ENCODE measurements around the gene EXOC1.

Gene EXOC1

DNA sequence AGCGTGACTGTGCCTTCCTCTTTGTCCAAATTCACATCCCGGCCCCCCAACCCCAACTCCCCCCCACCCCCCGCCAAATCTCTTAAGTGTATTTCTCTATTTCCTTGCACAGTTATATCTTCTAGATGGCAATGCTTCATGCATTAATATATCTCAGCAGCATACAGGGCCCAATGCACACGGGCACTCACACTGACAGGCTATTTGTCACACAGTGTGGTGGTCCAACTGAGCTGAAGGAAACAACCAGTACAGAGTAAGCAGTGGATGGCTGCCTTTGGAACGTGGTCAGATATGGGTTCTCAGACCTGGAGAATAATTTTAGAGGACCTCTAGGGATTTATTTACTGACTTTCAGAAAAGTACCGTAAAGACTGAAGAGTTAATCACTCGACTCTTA, 681 bp downstream of the EXOC1 start:
- no peak for DNase-seq

DNA sequence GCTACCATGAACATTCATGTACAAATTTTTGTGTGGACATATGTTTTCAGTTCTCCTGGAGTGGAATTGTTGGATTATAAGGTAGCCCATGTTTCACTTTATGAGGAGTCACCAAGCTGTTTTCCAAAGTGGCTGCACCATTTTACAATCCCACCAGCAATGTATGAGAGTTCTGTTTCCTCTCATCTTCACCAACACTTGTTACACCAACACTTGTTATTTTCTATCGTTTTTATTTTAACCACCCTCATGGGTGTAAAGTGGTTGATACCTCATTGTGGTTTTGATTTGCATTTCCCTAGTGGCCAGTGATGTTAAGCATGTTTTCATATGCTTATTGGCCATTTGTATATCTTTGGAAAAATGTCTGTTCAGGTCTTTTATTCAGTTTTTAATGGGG, 4.1 kb downstream of the EXOC1 start:
- DNase-seq: no peak

DNA sequence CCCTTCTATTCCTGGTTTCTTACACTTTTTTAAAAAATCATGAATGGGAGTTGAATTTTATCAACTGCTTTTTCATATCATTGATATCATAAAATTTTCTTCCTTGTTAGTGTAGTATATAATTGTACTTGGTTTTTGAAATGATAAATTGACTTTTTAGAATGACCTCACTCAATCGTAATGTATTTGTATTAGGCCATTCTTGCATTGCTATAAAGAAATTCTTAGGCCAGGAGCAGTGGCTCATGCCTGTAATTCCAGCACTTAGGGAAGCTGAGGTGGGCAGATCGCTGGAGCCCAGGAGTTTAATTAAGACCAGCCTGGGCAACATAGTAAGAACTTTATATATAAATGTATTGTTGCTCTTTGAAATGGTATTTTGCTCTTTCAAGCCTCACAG, 6.3 kb downstream of the EXOC1 start:
- no peak for DNase-seq

DNA sequence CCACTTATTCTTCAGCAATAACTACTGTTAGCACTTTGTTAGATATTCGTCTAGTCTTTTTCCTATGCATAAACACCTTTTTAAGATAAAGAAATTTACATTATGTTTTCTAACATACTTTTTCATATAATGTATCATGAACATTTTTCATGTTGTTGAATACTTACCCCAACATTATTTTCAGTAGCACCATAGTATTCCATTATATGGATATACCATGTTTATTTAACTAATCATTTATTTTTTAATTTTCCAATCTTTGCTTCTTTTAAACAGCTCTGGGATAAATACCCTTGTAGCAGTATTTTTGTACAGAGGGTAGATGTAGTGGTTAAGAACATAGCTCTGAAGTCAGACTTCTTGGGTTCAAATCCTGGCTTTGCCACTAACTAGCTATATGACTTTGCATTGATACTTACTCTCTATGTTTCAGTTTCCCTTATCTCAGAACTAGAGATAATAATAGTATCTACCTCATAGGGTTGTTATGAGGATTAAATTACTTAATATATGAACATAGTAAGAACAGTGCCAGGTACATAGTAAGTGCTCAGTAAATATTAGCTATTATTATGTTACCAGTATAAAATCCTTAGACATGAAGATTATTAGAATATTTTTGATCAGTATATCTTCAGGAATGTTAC, 11.3 kb downstream of the EXOC1 start:
- DNase-seq: no peak

DNA sequence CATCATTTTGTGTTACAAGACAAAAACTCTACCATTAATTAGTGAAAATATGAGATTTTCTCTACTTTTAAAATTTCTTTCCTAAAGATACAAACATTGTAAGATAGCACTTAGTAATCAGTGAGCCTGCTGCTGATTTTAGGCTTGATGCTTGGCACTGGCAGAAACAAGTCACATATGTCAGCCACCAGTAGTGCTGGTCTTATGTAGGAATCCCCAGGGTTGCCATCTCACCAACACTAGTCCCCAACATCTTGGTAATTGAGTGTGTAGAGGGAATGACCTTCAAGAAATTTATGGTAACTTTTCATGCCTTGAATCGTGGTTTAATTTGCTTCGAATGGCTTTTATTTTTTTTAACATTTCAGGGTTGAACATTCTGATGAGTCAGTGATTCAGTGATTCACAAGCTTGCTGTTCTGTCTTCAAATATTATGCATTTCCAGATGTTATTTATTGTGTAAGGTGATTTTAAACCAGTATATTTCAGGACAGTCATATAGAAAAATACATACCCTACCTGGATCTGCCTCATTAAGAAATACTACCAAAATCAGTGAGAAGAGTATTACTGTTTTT, 11.9 kb downstream of the EXOC1 start:
- DNase-seq: no peak

DNA sequence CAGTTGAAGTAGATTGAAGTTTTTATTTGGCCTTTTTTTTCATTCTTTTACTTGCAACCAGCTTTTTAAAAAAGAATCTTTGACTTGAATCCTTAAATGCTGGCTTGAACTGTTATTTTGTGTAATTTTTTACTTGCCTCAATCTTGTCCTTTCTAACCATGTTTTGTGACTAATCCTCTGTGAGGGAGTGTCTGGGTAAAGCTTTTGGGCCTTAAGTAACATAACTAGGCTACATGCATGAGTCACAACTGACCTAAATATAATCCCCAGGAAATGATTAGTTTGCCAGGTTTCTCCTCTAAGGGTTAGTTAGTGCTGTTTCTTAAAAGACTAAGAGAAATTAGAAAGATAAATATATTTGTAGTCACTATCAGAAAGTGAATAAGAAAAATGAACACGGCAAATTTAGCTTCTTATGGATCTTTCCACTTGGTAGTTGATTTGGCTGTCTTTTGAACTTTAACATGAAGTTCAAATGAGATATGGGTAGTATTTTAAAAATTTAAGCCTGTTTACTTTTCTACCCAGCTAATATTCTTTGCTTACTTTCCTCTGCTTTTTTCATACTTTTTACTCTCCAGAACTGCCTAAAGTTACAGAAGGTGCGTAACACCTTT, 13.0 kb downstream of the EXOC1 start:
- peak; percentile 88 for DNase-seq

DNA sequence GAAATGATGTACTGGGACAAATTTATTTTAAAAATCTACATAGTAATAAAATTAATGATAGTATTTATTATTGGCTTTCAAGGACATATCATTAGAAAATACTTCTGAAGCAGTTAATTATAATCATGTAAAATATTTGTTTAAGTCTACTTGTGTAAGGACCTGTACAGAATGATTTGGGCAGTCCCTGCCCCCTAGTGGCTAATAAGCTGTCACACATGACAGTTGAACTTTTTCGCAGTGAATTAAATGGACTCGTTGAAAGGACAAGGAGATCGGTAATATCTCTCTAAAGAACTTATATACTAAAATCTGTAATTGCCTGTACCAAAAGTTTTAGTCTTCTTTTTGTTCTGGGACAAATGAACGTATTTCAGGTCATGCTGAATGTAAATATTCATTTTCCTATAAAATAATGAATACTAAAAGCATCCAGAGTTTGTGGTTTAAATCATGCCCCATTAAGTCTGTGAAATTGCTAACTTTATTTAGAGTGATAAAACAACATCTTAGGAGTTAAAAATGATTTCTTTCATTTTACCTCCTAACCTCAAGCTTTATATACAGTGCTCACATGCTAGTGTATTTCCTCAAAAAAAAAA, 13.6 kb downstream of the EXOC1 start:
- DNase-seq: peak; percentile 76

DNA sequence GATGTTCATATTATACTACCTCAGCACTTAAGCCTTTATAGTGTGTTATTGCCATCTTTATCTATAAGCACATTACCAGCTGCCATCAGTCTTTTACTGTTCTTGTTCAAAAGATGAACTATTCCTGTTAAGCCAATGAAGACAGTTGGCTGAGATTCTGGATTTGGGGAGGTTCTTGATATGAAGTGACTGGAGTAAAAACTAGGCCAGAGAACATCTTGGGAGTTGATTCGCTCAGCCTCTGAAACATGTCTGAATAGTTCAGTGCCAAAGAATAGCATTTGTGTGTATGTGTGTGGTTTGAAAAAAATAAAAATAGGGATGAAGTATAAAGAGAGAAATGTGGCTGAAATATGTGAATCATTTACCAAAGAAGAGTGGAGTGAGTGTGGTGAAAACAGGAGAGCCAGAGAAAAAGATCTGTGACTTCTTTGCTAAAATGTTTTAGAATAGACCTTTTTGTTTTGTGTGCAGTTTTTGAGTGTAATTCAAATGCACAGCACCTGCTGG, 15.2 kb downstream of the EXOC1 start:
- no peak for DNase-seq

DNA sequence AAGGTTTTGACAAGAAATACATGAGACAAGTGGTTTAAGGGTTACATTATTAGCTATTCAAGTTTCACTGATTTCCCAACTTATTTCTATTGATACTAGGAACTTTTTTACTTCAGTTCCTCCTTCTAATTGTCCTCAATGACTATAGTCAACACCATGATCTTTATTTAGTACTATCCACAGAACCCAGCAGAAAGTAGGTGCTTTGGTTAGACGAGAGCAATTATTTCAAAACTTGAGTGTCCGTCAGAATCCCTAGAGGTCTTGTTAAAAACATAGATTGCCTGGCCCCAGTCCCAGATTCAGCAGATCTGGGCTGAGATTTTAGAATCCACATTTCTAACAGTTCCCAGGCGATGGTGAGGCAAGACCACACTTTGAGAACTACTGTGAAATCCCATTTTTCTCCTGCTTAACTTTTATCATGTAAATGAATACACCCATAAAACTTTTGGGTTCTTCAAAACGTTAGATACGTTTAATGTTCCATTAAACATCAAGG, 17.9 kb downstream of the EXOC1 start:
- DNase-seq: no peak

DNA sequence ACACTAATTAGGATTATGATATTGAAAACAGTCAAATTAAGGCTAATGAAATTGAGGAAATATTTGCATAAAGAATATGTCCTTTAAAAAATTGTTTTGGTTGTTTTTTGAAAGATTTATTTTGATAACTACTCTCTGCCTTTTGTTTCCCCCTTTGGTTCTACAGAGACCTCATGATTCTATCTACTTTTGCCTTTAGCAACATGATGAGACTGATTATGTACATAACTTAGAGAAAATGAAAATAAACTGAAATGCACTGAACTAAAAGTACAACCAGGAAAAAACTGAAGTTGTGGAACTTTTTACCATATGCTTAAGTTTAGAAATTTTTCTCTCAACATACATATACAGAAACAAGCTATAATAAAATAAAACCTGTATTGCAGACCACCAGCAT, 21.4 kb downstream of the EXOC1 start:
- no peak for DNase-seq

DNA sequence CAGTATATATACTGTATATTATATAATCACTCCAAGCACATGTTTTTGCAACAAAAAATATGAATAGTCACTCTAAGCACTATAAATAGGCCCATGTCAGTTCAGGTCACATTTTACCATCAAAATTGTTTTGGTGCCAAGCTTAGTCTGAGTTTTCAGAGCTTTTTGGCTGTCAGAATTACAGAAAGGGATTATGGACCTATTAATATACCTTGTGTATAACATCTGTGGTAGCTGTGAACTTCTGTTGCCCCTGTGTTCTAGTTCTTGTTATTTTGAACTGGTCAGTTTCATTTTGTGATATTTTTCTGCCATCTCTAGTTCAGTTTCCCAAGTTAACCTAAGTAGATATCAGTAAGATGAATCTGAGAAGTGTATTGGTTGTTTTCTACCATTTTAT, 22.9 kb downstream of the EXOC1 start:
- DNase-seq: no peak

DNA sequence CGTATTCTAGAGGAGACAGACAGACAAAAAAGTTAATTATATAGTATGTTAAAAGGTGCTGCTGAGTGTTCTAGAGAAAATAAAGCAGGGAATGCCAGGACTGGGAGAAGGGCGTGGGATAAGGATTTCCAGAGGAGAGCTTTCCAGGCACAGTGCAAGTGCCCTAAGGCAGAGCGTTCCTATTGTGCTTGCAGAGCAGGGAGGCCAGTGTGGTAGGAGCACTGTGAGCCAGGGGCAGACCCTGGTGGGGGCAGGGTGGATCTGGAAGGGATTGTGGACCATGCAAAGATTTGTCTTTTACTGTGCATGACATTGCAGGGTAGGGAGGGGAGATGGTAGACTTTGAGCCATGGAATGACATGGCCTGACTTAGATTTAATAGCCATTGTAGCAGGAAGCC, 25.8 kb downstream of the EXOC1 start:
- no peak for DNase-seq

DNA sequence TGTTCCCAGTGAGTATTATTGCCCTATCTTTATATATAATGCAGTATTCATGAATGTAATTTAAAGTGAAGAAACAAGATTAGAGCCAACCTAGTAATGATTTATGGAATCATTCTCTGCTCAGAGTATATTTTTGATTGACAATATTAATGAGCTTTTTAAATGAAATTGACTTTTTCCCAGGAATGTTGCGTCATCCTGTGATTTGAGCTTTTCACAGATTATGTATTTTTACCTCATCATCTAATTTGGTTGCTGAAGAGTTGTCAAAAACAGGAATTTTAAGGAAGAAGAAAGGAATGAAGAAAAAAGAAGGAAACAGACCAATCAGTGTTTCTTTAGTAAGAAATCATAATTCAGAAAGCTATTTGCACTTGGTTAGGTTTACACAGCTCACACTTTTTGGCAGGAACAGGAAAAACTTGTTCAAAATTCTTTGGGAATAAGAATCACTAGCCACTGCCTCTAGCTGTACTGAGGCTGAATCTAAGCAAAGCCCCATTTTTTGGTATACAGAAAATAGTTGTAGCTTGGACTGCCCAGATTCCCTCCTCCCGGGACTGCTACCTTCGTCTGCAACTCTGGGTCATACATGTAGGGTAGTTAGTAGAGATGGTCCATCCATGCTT, 27.3 kb downstream of the EXOC1 start:
- DNase-seq: no peak

DNA sequence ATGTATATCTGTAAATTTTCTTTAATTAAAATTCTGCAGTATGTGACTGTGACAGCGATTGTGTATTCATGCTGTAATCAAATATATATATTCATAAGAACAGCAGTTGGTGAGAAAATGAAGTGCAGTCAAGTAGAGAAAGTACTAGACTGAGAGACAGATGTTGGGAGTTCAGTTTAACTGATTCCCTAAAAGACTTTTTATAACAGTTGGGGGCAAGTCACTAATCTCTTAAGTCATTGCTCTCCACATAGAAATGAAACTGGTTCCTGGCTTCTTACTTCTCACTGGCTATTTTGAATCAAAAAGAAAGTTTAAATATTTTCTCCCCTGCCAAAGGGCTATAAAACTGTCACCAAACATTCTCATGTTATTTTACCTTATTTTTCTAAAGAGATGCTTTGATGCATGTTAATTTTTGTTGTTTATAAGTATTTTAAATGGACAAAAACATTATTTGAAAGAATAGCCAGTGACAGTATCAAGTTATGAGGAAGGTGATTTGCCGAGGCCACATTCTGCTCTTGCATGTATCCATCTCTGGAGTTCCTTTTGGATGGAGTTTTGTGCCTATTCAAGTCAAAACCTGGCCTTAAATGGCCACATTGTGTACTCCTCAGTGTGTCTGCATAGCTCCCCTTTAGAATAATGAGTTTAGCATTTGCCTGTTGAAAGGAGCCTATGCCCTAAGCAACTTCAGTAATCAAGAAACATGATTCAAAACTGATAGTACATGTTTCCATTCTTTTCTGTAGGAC, 30.8 kb downstream of the EXOC1 start:
- no peak for DNase-seq

DNA sequence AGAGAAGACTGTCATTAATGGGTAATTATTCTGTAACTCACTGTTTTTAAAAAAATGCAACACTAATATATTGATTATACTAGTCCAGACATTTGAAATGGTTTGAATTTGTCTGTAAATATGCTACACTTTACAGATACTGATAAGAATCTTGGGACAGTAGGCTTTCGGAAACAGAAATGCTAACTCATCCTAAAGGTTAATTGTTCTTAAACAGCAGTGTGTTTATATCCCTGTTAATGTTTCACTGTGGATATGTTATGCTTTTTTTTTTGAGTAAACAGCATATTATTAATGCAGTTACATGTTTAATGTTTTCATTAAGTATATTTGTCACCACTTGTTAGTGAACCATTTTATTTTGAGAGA, 31.4 kb downstream of the EXOC1 start:
- DNase-seq: no peak

DNA sequence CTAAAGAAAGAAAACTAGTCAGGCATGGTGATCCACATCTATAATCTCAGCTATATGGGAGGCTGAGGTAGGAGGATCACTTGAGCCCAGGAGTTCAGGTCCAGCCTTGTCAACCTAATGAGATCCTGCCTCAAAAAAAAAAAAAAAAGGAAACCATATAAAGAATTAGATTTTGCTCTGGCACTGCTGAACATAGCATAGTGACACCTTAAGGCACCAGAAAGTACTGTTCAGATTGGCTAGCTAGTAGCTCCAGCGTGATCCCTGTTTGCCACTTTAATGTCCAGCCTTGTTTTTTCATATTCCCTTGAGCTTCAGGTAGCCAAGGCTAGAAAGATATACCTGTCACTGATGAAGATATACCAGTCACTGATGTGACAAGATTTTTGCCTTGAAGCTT, 34.1 kb downstream of the EXOC1 start:
- no peak for DNase-seq

DNA sequence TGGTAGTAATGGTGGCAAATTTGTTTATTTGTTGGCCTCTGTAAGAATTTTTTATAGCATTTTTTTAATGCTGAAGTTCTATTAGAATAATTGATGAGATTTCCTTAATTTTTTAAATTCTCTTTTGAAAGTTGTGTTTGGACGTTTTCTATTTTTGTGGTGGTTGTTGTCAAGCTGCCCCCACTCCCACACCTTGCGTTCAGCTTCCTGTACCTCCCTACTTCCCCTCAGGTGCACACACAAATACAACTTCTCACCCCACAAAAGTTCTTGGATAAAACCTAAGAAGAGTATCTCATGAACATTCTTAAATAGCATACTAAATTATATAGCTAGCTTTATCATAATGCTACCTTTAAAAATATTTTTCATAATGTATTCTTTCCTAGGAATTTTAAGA, 38.7 kb downstream of the EXOC1 start:
- no peak for DNase-seq

DNA sequence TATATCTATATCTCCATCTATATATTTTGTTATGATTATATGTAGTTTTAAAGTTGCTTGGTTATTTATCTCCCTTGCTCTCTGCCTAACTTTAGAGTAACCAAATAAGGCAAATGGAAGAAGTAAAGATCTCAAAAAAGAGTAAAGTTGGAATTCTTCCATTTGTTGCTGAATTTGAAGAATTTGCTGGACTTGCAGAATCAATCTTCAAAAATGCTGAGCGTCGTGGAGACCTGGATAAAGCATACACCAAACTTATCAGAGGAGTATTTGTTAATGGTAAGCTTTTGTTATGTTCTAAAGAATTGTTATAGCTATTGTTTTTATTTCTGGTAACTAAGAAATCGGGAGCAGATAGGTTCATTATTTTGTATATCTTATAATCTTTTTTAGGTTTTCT, 43.2 kb downstream of the EXOC1 start:
- no peak for DNase-seq

DNA sequence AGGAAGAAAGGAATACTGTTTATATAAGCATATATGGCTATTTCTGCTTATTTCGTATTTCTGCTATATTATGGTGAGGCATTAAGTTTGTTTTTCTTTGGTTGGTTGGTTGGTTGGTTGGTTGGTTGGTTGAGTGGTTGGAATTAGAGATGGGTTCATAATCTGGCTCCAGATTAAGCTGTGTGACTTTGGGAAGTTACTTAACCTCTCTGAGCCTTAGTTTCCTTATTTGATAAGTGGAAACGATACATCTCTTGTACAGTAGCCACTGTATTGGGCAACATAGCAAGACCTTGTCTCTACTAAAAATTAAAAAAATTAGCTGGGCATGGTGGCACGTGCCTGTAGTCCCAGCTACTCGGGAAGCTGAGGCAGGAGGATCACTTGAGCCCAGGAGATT, 49.2 kb downstream of the EXOC1 start:
- no peak for DNase-seq

DNA sequence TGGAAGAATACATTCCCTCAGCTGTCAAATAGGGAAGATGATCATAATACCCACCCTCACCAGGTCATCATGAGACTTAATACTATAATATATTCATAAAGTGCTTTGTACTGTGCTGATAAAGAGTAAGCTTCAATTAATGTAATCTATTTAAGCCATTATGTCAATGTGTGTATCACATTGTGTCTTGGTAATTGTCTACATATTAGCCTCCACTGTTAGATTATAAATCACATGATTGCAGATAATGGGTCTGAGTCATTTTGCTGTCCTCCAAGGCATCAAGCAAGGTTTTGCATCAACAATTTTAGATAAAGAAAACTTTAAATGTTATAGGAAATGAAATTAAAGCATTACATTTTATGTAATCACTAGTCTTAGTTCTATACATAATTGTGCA, 50.1 kb downstream of the EXOC1 start:
- DNase-seq: no peak

DNA sequence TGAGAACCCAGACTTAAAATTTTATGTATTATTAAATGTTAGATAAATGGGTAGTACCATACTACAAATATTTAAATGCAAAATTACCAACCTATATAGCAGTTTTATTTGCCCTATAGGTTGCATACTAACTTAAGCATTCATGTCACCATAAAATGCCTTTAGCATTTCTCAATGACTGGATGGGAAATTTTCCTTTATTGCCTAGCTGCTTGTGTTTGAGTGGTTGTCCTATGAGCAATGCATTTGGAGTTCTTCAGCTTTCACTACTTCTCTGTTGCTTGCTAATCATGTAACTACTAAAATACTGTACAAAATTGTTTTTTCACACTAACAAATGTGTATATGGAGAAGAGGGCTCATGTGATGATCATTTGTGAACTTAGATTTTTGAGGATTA, 51.1 kb downstream of the EXOC1 start:
- peak; percentile 23 for DNase-seq

DNA sequence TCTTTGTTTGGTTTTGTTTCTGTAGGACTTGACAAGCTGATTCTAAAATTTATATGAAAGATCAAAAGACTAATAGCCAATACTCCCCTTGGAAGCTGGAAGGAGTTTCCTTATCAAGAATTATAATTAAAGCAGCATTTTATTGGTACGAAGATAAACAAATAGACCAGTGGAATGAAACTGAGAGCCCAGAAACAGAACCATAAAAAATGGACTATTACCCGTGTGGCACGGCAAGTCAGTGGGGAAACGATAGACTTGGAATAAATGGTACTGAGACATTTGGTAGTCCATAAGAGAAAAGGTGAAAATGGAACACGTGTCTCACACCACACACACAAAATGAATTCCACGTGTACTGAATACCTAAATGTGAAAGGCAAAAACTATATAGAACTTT, 52.9 kb downstream of the EXOC1 start:
- DNase-seq: no peak

DNA sequence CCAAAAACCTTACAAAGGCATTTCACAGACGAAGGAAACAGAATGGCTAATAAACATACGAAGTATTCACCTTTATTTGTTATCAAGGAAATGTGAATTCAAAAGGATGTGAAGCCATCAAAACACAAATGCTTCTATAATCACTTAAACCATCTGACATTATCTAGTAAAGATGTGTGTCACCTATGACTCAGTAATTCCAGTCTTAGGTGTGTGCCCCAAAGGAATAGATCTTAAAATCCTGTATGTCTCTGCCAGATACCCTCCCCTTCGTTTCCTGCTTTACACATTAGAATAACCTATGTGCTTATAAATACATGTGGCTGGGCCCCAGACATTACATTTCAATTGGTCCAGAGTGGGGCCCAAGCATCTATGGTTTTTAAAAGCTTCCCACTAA, 53.5 kb downstream of the EXOC1 start:
- DNase-seq: no peak

Data from inflammatory macrophage treated with lipopolysaccharide for 4 hours (primary cell).